ENCODE results near the gene AGMO. TPM values are rescaled to one million over a fixed set of nuclear protein-coding genes. Genes with fewer than 3 reads are reported as not detected.

The AGMO gene
- total and polyA plus RNA-seq, 2 of the 8 experiments (the other 6 are each of a cell fraction or from before 2014, with no cell fraction given), result 0.22 to 0.45 TPM

DNA sequence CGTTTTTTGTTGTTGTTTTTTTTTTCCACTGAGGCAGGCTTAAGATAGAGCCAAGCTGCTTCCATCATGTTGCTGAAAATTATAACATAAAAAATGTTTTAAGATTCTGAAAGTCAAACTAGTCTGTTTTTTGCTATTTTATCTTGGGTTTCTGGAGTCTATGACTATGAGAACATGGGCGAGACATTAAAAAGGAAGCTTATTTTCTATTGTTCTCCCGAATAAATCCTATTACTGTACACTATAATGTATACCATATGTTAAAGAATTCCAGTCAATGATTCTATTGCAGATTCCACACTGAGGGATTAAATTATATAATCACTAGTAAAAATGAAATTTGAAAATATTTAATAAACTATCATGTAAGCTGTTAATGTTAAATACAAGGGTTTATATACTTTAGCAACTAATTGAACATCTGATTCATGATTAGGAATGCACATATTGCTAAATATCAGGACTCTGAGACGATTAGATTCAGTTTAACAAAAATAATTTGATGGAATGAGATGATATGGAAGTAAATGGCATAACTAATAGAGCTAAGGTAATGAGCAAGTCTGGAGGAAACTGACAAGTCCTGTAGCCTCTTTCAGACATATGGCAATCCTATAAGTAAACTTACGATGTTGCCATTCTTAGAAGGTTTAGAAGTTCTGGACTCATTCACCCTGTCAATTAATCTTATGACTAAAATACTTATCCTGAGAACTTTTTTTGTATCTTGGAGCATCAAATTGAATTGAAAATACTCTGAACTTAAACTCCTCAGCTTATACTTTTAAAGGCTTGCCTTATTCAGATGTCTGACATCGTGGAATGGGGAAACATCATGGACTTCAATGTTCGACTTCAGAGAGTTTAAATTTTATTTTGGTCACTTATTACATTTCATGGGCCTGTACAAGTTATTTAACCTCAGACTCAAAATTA lies 364.5 kb downstream of the AGMO start (continued):
- TF ChIP-seq CHD7 (IDR thresholded peaks at IDR 0.05; ENCODE audit: insufficient replicate concordance, low read length) (no peak), NANOG (IDR thresholded peaks at IDR 0.05; ENCODE audit: insufficient read depth, low read depth, low read length, poor library complexity, severe bottlenecking) (no peak), ZNF274 (IDR thresholded peaks at IDR 0.05; ENCODE audit: borderline replicate concordance, extremely low read depth, low read length) (no peak), KDM5A (IDR thresholded peaks at IDR 0.05; ENCODE audit: low read length) (no peak), RXRA (IDR thresholded peaks at IDR 0.05; ENCODE audit: insufficient read depth, low read depth, low read length) (no peak), NRF1 (IDR thresholded peaks at IDR 0.05; ENCODE audit: low read depth, low read length) (no peak), EZH2 (IDR thresholded peaks at IDR 0.05; ENCODE audit: low read depth, low read length, severe bottlenecking) (no peak), TBP (IDR thresholded peaks at IDR 0.05; ENCODE audit: low read depth, low read length) (no peak)
